HG02798 (cell line): Measurements from ENCODE around the gene ARHGAP27.
"Not testable (repeated sequence)": the region's sequence is repeated elsewhere in the genome, so short reads cannot be mapped to it uniquely, and the experiment has no call there.

ENCODE experiments used
- ATAC-seq: cut with Tn5 transposase; IDR thresholded peaks from one replicate; pipeline ENCODE4 v1.9.1; 2021; ENCODE audit warnings: mild to moderate bottlenecking; ENCODE audit not compliant: unreplicated experiment, poor library complexity

ARHGAP27 gene

GRCh38 chr17:45446872-45447625 is 14.4 kb upstream of the ARHGAP27 start:
- not testable (repeated sequence) for ATAC-seq

DNA sequence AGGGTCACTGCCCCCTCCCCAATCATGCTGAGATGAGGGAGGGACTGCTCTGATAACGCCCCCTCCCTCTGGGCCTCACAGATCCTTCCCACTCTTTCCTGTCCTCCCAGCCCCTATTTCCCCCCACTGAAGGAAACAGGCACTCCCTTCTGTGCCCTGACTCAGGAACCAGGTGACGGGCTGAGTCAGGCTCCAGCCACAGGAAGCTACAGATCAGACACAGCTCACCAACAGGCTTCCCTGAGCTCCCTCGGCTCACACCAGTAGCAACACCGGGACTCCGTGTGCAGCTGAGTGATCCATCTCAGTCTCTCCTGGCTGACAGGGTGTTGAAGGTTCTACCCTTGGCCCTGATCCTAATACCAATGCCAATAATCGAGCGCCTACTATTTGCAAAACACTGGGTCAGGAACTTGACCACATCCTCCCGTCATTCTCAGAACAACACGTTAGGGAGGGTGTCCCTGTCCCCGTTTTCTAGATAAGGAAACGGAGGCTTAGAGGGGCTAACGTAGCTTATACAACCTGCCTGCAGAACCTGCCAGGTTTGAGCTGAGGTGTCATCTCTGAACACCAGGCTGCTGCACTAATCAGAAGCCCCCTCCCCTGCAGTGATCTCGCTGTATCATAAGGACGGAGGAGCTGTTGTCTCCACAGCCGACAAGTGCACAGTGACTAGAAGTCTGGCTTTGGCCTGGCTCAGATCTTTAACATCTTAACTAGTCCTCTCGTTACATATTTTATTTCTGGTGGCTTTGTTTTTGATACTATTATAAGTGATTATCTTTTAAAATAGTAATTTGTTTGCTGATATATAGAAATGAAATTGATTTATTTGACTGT is 13.5 kb upstream of the ARHGAP27 start:
- not testable (repeated sequence) for ATAC-seq

GRCh38 chr17:45444856-45445820 is 12.5 kb upstream of the ARHGAP27 start:
- not testable (repeated sequence) for ATAC-seq

- ATAC-seq = not testable (repeated sequence)
Observed at GRCh38 chr17:45444301-45444700, 11.6 kb upstream of the ARHGAP27 start.

DNA sequence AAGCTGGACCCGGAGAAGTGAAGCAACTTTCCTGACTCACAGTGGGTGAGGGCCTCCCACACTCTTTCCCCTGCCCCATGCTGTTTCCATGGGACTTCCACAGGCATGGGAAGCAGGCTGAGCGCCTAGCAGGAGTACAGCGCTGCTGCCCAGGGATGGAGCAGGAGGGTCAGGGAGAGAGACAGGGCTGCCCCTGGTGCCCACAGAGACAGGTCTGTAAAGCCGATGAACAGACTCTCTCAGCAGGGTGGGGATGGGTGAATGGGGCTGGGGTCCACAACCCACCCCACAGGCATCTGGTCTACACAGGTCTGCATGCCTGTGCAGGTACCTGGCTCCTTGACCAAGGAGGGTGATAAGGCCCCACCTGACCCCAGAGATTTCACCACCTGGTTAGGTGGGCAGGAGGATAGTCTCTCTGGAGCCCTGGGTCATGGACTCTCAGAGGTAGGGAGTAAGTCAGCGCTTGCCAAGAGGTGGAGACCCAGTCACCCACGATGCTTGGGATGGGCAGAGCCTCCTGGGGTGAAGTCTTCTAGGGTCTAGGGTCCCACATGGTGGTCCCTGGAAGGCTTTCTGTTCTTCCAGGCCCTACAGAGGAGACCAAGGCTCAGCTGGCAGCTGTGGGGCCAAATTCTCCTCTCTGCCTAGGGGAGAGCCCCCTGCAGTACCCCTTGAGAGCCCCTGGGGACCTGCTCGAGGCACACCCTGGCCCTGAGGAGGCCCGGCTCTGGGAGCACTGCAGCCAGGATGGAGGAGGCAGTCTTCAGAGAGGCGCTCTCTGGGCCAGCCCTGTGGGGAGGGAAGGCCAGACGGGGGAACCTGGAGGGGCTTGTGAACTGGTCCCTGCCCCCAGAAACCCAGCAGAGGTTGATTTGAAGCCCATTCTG is 10.9 kb upstream of the ARHGAP27 start:
- ATAC-seq = not testable (repeated sequence)

GRCh38 chr17:45441526-45442310 is 9.0 kb upstream of the ARHGAP27 start:
- ATAC-seq = no peak

- peak; percentile 75 for ATAC-seq
Observed at GRCh38 chr17:45440839-45441515, 8.3 kb upstream of the ARHGAP27 start.

DNA sequence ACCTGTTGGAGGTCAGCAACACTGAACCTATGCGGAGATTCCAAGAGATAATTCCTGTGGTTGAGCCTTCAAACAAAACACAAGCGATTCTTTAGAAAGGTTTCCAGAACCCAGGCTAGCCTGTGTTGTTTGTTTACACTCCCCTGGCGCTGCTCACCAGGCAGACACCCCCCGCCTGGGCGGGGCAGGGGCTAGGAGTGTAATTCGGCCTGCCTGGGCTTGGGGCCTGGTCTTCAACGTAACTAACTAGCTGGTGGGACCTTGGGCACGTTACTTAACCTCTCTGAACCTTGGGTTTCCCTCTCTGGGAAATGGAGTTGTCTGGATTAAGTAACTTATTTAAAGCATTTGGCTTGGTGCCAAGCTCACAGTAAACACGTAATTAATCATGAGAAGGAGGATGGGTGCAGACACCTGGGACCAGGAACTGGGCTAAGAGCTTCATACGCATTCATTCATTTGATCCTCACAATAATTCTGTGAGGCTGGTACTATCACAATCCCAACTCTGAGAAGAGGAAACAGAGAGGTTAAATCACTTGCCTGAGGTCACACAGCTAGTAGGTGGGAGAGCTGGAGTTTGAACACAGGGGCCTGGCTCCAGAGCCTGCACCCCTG is 7.6 kb upstream of the ARHGAP27 start:
- no peak for ATAC-seq

DNA sequence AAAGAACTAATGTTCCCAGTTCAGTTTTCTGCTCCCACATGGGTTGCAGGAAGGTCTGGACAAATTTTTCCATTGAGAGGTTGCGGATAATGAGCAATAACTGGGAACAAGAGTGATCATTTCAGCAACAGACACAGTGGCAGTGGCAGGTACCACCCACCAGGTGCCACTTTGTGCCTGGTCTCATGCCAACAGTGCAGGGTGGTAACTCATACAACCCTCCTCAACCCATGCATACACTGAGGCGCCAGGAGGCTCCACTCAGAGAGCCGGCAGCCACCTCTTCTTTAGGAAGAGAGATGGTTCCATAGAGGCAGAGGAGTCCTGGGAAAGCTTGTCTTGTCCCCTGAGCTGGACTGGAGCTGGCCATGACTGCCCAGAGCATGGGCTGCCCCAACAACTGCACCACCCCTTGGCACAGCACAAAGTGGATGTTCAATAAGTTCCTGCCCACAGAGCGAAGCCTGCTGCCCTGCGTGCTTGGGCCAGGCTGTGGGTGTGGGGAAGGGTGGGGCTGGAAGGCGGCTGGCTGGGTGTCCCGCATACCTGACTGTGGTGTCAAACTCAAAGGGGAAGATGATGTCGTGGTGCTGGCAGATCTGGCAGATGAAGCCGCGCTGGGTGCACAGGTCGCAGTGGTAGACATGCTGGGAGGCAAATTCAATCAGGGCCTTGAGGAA is 6.4 kb upstream of the ARHGAP27 start:
- ATAC-seq = no peak

DNA sequence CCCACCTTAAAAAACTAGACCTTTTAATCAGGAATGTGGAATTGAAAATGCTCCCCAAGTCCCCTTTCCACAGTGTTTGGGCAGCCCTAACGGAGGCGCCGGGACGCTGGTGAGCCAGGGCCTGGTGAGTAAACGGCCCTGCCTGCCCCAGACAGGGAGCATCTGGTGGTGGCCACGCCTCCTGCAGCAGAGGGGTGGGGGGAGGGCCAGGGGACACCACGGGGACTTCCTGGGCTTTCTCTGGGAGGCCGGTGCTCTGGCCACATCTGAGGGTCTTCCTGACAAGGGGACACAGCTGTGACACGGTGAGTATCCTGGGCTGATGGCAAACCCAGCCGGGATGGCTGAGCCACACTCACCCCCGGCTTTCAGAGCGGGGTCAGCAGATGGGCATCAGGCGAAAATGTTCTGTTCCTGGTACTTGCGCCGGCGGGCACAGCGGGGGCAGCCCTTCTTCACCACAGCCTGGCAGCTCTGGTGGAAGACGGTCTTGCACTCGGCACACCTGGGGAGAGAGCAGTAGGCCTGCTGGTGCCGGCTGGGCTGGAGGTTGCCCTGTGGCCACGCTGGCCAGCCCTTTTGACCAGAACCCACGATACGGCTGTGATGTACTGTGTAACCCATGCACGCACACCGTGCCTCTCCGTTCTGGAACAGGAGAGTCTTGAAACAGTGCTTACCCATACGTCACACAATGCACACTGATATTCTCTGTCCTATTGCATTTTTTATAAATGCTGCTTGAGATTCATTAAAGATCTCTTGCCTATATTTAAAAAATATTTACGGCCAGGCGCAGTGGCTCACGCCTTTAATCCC is 5.0 kb upstream of the ARHGAP27 start:
- ATAC-seq = no peak

DNA sequence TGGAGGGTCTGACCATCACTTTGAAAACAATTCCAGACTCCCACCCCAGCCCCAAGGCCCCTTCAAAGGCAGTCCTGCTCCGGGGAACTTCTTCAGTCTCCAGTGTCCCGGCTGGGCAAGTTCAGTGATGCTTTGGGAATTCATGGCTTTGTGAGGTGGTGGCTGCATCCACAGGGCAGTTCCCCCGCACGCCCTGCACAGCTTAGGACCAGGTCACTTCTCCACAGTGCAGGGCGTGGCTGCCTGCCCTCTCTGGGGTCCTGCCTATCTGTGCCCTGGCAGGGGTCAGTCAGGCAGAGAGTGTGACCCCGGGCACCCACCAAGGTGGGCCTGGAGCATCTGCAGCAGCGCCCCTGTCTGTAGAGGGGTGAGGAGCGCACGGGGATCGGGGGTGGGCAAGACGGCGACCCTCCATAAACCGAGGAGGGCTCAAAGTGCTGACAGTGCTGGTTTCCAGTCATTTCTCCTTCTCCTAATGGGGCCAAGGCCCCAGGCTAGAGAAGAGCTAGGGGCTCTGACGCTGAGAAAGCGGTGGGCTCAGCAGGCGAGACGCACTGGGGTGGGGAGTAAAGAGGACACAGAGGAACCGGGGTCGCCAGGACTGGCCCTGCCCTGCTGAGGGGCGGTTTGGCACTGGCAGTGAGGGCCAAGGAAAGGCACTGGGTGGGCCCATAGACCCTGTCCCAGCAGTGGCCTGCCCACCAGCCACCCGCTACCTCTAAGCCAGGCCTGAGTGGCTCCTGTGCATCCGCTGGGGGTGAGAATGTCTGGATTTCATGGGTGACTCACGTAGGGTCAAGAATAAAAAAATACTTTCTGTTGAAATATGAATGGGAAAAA is 4.2 kb upstream of the ARHGAP27 start:
- ATAC-seq = no peak

GRCh38 chr17:45436161-45436560 is 3.5 kb upstream of the ARHGAP27 start:
- no peak for ATAC-seq

- no peak for ATAC-seq
Observed at GRCh38 chr17:45435481-45435880, 2.8 kb upstream of the ARHGAP27 start.

DNA sequence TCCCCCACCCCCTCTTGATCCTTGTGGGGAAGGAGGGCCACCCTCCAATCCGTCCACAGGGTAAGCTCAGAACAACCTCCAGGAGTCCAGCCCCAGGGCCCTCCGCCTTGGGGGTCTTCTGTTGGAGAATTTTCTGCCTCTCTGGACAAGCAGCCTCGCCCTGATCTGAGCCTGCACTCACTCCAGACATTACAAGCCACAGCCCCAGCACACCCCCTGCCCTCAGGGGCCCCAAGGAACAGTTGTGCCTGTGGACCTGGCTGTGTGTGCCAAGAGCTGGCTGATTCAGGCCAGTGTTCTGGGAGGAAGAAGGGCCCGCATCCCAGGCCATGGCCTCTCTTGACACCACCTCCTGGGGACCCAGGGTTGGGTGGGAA is 477 bp upstream of the ARHGAP27 start:
- ATAC-seq = no peak
